Sciatic nerve (tissue), 2 donors: ENCODE data around the gene CRYL1. TPM values are rescaled to one million over a fixed set of nuclear protein-coding genes. Genes with fewer than 3 reads are reported as not detected.
"Not testable (repeated sequence)": the region's sequence is repeated elsewhere in the genome, so short reads cannot be mapped to it uniquely, and the experiment has no call there.

Experiments
- ATAC-seq: fragments of 200-7000 bp; cut with Tn5 transposase; one replicate; pipeline ENCODE4 v1.9.1; 2020; ENCODE audit warnings: mild to moderate bottlenecking, moderate library complexity
- DNase-seq: peaks from one replicate; pipeline ENCODE4 v3.0.0-alpha.2; 2020; ENCODE audit warnings: low spot score
- intact Hi-C: fragments of 100-400 bp; cut with DNase I; formaldehyde crosslinking; loops from one replicate; pipeline ENCODE4 v1.14.2; 2022
- total RNA-seq: library from RNA; stranded (reverse); fragmentation: NEBNext Ultra II Directional; extraction: Animal tissue kit (Norgen Biotek cat#: 25700); gene quantifications from one replicate; pipeline ENCODE4 v1.2.1, GENCODE V29; 2021
- donor health status: DM: no; HTN: no; CAD: no.
- donor health status: DM: no; HTN: no; CAD: no.

CRYL1 gene
- total RNA-seq, 1 donor from 2014 or later: 44.8 TPM

DNA sequence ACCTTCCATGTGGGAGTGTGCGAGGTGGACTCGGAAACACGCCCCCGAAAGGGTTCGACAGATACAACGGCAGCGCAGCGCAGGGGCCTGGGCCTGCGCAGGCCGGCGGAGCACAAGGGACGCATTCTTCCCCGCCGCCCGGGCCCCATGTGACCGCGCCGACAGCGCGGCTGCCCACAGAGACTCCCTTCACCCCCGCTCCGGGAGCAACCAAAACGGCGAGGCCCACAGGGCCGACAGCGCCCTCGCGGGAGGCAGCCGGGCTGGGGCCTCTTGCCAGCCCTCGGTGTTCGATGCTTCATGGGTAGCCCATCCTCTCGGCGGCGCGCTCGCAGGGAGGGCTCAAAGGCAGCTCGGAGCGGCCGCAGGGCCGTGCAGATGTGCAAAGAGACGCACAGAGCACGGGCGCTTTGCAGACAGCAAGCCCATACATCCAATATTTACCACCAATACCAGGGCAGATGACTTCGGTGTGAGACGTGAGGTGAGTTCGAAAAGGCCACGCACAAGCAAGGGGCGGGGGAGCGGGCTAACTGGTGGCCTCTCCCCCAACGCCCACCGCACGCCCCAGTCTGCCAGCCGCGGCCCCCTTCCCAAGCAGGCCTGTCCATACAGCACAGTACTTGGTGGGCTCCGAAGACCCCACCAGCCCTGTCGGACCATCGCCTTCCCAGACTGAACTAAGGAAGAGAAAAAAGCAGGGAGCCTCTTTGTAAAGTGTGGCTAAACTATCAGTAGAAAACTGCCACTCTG lies 89.9 kb downstream of the CRYL1 start:
- intact Hi-C loops: no loop called here
- peak; percentile 72 for ATAC-seq
- no peak for DNase-seq

DNA sequence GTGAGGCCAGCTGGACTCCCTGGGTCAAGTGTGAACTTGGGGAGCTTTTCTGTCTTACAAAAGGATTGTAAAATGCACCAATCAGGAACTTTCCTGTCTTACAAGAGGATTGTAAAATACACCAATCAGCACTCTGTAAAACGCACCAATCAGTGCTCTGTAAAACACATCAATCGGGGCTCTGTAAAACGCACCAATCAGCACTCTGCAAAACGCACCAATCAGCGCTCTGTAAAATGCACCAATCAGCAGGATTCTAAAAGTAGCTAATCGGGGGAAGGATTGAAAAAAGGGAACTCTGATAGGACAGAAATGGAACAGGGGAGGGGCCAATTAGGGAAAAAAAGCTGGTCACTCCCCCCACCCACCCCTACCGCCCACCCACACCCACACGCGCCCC lies 91.4 kb downstream of the CRYL1 start:
- DNase-seq, ATAC-seq, intact Hi-C loops: not testable (repeated sequence)

DNA sequence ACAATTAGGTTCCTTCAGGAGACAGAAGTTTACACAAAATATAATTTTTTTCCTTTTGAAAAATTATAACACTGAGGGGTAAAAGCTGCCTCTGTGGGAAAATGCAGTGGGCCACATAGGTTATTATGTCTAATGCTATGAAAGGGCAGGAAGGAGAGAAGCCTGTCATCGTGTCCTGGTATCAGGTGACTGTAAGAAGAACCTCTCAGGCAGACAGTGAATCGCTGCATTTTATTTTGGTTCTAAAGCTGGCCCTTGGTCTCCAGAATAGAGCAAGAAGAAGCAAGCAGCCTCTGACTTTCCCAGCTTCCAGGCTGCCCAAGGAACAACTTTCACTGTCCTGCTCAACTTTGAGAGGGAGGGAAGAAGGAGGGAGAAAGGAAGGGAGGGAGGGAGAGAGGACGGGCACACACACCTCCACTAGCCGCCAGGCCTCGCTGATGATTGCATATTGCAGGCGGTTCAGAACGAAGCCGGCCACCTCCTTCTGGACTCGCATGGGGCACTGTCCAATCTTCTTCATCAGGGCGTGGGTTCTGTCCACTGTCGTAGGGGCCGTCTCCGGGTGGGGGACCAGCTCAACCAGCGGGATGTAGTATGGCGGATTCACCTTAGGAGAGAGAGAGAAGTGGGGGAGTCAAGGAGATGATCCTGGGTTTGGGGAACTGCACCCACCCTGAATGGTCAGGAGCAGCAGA lies 93.8 kb downstream of the CRYL1 start:
- intact Hi-C loops: no loop called here
- ATAC-seq: peak; percentile 5
- DNase-seq: no peak

DNA sequence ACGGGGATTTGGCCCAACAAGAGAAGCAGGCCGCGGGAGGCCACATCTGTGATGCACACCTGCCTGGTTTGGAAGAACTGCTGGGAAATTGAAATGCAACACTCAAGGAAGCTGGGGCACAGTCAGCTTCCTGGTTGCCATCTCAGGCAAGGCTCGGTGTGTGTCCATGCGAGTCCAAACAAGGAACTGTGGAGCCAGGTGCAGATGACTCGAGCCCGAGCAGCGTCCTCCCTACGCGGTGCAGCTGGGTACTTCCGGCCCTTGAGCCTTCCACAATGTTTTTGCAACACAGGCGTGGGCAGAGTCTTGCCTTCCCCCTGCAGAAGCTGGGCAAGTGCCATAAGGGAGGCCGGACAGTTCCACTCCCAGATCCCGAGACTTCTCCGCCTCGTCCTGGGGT lies 94.6 kb downstream of the CRYL1 start:
- no peak for DNase-seq
- ATAC-seq: no peak
- intact Hi-C loops: no loop called here

DNA sequence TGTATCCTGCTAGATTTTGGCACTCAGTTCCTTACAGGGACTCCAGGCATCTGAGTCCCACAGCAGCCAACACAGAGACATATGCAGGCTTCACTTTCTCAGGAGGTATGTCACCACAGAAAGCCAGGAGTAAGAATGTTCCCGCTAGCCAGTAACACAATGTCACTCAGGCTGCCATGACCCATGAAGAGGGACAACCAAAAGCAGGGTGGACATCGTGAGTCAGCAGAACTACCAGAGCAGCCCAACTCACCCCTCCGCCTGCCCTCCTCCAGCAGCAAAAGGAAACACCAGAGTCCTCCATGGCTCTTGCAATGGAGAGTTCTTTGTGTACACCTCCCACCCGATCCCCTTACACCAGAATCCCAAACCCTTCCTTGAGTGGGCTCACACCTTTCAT lies 95.4 kb downstream of the CRYL1 start:
- DNase-seq (no peak), ATAC-seq (no peak)
- intact Hi-C loops: no loop called here

DNA sequence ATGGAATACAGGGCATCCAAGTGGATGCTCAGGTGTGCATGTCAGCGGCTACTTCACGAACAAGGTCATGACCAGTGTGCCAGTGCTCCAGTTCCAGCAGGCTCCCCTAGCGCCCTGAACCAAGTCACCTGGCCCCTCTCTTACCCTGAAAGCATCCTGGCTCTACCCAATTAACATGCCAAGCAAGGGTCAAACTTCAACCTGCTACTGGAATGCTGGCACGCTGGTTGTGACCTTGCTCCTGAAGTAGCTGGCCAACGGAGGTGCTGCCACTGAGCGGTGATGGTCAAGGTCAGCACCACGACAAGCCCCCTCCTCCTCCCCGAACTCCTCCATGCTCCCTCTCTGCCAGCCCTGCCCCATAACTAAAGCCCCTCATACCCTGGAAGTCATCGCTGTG lies 96.0 kb downstream of the CRYL1 start:
- DNase-seq (no peak), ATAC-seq (no peak)
- intact Hi-C loops: no loop called here

DNA sequence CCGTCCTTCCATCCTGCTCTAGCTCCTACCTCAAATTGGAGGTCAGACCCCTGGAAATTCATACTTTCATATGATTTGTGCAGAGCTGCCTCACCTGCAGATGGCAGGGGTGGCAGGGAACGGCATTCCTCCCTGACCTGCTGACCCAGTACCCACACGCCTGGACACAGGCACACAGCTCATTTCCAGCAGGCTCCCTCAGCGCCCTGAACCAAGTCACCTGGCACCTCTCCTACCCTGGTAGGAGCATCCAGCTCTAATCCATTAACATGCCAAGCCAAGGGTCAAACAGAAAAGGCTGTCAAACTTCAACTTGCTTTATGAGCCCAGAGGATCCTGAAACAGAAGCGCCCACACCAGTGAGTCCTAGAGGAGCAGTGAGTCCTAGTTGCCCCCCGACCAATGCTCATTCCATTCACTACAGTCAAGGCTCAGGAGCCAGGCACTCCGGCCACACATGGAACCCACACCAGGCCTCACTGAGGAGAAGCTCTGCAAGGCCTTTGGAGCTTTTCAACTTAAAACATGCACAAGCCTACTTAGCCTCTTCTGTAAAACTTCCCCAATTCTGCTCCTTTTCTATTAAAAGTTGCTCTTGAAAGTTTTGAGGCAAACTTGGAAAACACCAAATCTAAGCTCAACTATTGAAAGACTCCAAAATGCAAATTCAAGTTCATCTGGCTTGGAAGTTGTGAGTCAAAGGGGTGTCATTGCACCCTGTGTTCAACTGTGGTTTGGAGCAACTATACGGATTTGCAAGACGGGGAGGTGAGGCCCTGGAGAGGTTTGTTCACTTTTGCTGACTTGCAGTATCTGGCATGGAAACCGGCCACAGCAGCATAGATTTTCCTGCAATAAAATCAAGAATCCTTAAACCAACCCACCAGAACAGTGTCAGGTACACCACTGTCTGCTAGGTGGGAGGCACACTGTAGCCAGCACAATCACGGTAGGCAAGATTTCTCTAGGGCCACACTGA lies 96.7 kb downstream of the CRYL1 start:
- intact Hi-C loops: no loop called here
- DNase-seq (no peak), ATAC-seq (no peak)

DNA sequence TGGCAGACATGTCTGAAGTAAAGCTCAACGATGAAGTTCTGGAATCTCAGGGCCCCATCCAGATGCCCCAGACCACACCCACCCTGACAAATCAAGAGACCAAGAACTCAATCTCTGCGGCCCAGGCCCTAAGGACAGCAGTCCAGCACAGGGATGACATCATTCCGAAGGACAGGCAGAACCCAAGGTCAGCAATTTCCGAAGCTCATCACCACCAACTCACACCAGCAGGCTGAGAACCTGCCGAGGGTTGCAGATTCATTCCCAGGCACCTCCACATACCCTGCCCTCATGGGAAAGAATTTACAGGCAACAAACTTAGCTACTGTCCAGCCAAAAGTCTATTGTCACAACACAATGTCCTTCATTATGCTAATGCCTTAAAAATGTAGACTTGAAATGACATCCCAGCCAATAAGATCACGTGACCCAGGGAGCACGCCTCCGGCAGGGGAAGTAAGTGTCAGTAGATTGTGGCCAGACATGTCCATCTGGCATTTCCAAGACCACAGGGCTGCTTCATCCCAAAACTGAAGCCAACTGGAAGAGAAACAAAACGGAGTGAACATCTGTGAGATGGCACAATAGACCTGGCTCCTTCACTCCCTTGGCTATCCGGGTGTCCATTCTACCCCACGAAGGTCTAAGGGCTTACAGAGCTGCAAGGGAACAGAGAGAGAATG lies 98.8 kb downstream of the CRYL1 start:
- ATAC-seq (no peak), DNase-seq (no peak)
- intact Hi-C loops: no loop called here

DNA sequence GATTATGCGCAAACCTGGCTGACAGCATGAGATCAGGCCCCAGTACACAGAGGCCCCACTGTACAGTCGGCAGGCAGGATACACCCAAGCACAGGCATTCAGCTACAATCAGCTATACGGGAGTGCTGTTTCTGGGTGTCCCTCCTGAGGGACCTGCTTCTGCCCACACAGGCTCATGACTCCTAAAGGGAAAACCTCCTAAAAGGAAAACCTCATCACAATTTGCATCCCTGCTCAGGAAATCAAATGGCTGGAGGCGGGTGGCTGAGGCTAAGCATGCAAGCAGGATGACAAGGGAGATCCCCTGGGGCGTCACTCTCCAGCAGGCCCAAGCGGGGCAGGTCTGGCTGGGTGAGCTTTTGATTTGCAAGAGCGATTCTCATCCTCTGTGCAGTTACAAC lies 99.8 kb downstream of the CRYL1 start:
- no peak for DNase-seq
- no peak for ATAC-seq
- intact Hi-C loops: no loop called here

DNA sequence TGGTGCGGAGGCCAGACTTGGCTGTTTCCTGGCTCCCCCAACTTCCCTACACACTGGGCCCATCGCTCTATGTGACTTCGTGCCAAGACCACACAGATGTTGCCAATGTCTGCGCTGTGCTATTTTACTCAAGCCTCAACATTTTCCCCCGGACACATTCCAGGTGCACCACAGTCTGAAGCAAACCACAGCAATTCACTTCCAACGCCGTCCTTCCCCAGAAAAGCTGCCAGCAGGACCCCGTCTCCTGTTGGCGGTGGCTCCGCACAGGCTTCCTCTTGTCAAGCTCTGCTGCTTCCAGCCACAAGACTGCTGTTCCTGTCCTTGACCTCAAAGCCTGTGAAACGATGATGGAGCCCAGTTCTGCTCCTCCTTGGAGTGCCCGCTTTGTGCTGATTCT lies 100.7 kb downstream of the CRYL1 start:
- intact Hi-C loops: no loop called here
- ATAC-seq (no peak), DNase-seq (no peak)

DNA sequence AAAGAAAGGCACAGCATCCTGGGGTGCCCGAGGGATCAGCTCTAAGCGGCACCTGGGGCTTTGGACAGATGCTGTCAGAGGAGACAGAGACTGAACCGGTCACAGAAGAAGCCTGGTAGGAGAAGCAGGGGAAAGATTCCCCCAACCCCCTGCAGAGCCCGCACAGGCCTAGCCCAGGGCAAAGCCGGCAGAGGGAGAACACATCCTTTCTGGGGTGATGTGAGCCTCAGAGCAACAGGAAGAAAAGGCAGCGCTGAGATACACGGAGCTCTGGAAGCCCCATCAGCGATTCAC lies 101.2 kb downstream of the CRYL1 start:
- intact Hi-C loops: no loop called here
- ATAC-seq (no peak), DNase-seq (no peak)

DNA sequence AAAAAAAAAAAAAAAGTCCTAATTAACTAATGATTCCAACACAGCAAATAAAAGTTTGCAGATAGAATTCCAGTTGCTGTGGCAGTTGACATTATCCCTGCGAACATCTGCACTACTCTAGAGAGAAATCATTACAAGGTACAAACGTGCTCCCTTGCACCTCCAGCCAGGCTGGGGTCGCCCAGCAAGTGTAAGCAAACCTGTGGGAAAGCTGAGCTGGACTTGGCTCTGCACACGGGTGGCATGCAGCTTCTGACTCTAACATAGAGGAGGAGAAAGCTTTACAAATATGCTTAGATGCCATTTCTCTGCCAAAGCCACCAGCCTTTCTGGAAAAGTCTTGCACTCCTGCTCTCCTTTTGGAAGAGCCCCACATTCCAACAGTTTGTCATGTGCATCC lies 103.3 kb downstream of the CRYL1 start:
- no peak for ATAC-seq

DNA sequence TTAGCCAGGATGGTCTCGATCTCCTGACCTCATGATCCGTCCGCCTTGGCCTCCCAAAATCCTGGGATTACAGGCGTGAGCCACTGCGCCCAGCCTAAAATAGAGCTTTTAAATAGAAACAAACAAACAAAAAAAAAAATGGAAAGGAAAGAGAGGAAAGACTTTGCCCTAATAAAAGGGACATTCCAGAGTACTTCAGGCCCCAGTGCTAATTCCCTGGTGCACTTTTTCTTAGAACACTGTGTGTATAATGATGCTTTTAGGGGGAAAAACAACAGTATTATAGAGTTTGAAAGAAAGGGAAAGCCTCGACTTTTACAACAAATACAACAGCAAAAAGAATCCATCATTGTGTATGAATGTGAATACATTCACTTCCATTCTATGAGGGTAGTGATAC lies 104.7 kb downstream of the CRYL1 start:
- intact Hi-C loops: no loop called here
- ATAC-seq (peak; percentile 65), DNase-seq (no peak)

More for the DNA sequence above, 103.3 kb downstream of the CRYL1 start:
- intact Hi-C loops: no loop called here
- no peak for DNase-seq

DNA sequence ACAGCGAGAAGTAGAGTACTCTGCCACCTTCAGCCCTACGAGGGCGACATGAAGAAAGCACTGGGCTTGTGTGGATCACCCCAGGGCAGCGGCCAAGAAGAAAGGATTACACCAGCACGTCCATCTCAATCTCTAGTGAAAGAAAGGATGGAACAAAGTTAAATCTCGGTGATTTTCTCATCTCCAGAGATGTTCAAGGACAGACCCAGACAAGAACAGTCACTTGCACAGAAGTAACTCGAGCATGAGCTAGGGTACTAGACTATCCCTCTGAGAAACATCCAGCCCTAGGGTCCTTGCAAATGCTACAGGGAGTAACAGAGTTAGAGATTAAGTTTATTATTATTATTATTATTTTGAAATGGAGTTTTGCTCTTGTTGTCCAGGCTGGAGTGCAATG lies 106.7 kb downstream of the CRYL1 start:
- DNase-seq (no peak), ATAC-seq (no peak)
- intact Hi-C loops: no loop called here

DNA sequence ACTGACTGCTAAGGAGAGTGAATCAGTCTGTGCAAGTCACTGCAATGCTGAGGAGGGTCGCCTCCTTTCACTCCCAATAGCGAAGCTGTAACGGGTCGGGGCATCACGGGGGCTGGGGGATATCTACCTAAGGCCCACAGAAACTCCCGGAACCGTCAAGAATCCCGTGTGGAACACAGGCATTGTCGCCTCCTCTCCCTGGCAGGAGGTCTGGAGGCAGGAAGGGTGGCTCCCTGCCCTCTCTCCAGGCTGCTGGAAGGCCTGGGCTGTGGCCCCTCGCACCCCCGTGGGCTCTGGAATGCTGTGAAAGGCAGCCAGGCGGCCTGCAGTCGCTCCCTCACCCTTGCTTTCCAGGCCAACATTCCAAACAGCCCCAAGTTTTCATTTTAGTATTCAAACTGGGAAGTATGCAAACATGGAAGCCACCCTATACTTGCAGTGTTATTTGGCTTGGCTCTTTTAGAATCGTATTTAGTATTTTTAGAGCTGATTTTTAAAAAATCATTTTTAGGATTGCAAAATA lies 109.4 kb downstream of the CRYL1 start:
- intact Hi-C loops: no loop called here
- DNase-seq (no peak), ATAC-seq (no peak)

DNA sequence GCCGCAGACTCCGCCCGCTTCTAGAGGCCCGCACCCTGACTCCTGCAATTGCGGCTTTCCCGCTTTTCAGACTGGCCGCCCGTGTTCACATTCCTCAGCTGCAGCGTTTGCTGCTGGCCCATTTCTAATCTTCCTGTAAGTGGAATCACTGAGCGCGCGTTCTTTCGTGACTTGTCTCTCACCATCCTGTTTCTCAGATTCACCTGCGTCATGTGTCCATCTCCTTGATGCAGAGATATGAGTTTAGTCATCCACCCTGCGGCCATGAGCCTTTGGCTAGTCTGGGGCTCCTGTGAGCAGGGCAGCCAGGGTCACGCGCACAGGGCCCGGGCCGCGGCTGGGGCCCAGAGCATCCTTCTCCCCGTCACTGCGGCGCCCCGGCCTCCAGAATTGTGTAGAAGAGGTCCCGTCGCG lies 110.0 kb downstream of the CRYL1 start:
- ATAC-seq: no peak
- intact Hi-C loops: no loop called here

DNA sequence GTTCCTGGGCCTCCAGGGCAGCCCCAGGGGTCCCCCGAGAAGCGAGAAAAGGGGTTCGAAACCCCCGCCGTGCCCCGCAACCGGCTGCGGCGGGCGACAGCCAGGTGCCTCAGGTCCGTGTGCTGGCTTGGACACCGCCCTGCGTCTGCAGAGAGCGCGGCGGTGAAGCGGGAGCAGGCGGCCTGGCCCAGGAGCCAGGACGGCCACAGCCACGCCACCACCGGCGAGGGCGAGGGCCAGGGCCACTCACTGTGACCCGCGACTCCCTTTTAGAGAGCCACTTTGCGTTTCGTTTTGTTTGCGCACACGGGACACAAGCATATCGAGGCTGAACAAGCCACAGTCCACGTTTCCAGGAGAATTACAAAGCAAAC lies 110.4 kb downstream of the CRYL1 start:
- DNase-seq: no peak
- intact Hi-C loops: no loop called here
- no peak for ATAC-seq

More for the DNA sequence above, 110.0 kb downstream of the CRYL1 start:
- DNase-seq: no peak

DNA sequence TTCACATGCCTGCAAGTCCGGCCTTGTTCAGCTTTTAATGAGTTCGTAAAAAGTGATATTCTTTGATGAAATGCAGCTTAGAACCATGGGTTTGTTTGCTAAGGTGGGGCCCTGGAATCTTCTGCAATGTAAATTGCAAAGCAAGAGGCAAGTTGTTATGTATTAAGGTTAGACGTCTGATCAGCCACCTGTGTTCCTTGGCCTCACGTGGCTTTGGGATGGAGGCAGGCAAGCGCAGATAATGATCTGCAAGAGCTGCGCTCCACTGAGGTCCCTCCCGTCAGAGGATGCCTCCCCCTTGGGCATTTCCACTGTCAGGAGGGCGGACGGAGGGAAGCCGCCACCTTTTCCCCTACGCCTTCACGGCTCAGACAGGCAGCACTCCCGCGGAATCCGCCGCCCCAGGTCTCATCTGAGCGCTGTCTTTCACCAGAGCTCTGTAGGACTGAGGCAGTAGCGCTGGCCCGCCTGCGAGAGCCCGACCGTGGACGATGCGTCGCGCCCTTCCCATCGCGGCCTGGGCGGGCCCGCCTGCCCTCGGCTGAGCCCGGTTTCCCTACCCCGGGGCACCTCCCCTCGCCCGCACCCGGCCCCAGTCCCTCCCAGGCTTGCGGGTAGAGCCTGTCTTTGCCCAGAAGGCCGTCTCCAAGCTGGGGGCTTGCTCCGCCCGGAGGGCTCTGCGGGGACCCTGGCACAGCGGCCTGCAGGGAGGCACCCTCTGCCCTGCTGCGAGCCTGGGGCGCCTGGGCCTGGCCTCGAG lies 110.9 kb downstream of the CRYL1 start:
- DNase-seq (no peak), ATAC-seq (no peak)
- intact Hi-C loops: no loop called here
